Cardiac fibroblast (primary cell): ENCODE results near the gene NR6A1.
A peak's percentile ranks its signal among the peaks of the same experiment; 100 is the strongest.
"Not testable (repeated sequence)": the region's sequence is repeated elsewhere in the genome, so short reads cannot be mapped to it uniquely, and the experiment has no call there.

Experiments used
- DNase-seq, 2 donors: peaks; one replicate each; pipeline versions ENCODE4 v3.0.0 to v3.0.0-alpha.2; 2010; ENCODE audit warnings: low read depth in 2 of 2
- H3K4me3 ChIP-seq, 2 donors: replicated peaks in 1 of 2; 1 replicate in 1 of 2; 2 replicates in 1 of 2; pipeline ENCODE4 v1.5.1; 2011; ENCODE audit warnings: low read depth in 2 of 2, low read length in 2 of 2, mild to moderate bottlenecking in 2 of 2, moderate library complexity in 1 of 2
- TF ChIP-seq, protein P1 (sequence below): IDR thresholded peaks from one replicate; pipeline ENCODE4 v1.5.1; 2011; ENCODE audit warnings: low read depth, mild to moderate bottlenecking, low read length, inconsistent platforms

NR6A1 gene

DNA sequence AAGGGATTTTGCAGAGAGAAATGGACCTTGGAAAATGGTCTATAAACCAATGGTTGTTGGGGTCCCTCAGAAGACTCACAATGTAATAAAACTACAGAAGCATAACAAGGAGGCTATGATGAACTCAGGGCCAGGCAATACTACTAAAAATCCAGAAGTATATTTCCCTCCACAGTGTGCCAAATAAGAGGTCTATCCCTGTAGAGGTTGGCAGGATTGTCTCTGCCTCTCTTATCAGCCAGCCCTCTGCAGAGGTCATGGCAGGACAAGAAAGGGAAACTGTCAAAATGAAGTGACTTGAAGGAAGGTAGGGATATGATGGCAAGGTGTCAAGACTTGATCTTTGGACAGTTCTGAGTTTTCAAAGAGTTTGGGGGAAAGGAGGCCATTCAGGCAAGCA, 148.2 kb downstream of the NR6A1 start:
- TF ChIP-seq, protein P1, sequence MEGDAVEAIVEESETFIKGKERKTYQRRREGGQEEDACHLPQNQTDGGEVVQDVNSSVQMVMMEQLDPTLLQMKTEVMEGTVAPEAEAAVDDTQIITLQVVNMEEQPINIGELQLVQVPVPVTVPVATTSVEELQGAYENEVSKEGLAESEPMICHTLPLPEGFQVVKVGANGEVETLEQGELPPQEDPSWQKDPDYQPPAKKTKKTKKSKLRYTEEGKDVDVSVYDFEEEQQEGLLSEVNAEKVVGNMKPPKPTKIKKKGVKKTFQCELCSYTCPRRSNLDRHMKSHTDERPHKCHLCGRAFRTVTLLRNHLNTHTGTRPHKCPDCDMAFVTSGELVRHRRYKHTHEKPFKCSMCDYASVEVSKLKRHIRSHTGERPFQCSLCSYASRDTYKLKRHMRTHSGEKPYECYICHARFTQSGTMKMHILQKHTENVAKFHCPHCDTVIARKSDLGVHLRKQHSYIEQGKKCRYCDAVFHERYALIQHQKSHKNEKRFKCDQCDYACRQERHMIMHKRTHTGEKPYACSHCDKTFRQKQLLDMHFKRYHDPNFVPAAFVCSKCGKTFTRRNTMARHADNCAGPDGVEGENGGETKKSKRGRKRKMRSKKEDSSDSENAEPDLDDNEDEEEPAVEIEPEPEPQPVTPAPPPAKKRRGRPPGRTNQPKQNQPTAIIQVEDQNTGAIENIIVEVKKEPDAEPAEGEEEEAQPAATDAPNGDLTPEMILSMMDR: no peak
- DNase-seq: no peak
- H3K4me3 ChIP-seq: no peak overlapping the region

DNA sequence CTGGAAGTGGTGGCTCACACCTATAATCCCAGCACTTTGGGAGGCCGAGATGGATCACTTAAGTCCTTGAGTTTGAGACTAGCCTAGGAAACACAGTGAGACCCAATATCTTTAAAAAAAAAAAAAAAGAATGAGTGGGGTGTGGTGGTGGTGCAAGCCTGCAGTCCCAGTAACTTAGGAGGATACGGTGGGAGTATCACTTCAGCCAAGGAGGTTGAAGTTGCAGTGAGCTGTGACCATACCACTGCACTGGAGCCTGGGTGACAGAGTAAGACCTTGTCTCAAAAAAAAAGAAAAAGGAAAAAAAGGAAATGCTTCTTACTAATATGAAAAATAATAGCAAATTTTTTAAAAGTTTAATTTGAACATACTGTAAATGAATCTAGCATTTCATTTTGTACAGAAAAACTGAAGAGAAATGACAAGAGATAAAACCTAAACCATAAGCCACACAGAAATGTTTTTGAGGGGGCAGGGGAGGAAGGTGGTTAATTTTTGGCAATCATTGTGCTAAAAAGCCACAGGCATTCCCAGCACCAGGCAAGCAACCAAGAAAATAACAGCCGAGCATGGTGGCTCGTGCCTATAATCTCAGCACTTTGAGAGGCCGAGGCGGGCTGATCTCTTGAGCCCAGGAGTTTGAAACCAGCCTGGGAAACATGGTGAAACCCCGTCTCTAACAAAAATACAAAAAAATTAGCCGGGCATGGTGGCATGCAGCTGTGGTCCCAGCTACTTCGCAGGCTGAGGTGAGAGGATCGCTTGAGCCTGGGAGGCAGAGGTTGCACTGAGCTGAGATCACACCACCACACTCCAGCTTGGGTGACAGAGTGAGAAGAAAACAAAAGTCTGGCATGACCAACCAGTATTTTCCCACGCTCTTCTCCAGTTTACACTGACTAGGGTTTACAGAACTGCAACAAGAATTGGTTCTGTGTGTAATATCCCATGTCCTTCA, 149.5 kb downstream of the NR6A1 start:
- TF ChIP-seq, protein P1: no peak
- no peak overlapping the region for H3K4me3 ChIP-seq
- peak; percentile 34 to 70 for DNase-seq

DNA sequence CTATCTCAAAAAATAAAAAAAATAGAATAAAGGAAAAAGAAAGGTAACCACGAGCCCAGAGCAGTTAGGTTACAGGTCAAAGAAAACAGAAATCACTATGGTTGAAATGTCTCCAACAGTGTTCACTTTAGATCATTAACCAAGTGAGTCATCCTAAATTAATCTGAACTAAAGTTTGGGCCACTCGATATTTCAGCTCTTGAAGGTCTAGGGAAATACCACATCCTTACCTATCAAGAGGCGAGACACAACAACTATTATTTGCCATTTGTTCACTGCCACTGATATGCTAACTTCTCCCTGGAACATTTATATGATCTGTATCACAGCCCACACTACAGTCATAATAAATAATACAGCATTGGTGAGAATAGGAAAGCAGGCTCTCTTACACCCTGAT, 152.6 kb downstream of the NR6A1 start:
- TF ChIP-seq, protein P1: no peak
- no peak for DNase-seq
- no peak overlapping the region for H3K4me3 ChIP-seq

DNA sequence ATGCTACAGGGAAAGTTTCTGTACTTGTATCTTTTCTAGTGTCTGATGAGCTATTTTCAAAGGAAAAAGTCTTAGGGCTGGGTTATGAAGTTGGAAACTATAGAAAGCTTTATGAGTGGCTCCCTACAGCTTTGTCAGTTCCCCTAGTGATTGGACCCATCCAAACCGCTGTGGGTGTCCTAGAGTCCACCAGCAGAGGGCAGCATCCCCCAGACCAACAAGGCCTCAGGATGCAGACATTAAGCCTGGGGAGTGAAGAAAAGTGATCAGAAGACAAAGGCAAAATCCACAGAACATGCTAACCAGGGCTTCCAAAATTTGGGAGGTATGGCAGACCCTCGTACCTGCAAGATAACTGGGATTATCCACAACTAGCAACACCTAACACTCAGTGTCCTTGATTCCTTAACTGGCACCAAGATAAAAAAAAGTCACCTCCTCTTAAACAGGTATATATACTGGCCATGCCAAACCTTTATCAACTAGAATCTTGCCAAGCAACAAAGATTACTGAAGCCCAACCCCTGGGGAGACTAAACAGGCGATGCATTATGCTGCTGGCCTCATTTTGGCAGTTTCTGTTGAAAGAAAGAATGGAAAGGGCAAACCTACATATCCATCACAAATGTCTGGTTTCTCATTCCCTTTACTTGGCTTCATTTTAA, 153.5 kb downstream of the NR6A1 start:
- H3K4me3 ChIP-seq: no peak overlapping the region
- TF ChIP-seq, protein P1: peak; percentile 90
- DNase-seq: peak; percentile 84 to 85

DNA sequence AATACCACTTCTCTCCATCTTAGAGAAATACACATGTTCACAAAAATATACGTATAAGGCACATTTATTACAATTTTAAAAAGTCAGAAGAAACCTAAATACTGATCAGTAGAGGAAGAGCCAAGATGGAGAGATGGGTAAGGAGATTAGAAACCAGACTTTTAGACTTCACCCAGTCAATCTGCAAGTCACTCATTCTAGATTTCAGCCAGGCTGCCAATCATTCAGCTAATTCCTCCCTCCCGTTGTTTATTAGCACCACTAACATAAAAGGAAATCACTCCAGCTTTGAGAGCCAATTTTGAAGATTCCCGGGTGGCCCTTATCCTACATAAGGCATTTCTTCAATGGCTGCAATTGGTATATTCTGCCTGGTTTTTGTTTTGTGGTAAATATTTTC, 154.2 kb downstream of the NR6A1 start:
- DNase-seq: no peak
- H3K4me3 ChIP-seq: no peak overlapping the region
- TF ChIP-seq, protein P1: no peak

DNA sequence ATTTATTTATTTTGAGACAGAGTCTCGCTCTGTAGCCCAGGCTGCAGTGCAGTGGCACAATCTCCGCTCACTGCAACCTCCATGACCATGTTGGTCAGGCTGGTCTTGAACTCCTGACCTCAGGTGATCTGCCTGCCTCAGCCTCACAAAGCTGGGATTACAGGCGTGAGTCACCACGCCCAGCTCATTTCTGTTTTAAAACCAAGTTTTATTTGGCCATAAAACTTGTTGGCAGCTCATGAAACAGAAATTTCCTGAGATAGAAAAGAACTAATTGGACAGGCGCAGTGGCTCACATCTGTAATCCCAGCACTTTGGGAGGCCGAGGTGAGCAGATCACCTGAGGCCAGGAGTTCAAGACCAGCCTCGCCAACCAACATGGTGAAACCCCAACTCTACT, 155.3 kb downstream of the NR6A1 start:
- not testable (repeated sequence) for H3K4me3 ChIP-seq, DNase-seq

DNA sequence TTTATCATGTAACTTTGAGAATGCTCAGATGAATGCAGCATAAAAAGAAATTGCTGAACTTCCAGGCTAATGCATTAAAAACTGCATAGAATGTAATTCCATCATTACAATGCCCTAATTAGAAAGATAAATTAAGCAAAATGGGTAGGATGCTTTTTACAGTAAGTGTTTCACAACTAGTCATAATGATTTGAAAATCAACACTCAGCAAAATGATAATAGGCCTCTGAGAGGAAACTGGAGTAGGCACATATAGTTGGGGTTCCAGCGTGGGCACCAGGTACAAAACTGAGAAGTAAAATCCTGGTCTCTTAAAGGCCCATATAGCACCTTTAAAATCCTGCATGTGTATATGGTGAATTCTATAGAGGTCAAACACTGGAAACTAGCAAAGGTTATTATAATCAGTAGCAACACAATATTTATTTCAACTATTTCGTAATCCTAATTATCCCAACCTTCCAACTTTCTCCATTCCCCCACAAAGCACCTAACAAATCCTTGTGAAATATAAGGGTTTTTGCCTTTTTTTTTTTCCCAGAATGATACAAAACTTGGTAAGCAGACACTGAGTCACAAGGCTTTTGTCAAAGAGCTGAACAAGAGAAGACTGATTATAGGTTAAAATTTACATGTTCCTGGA, 155.9 kb downstream of the NR6A1 start:
- H3K4me3 ChIP-seq: no peak overlapping the region
- TF ChIP-seq, protein P1: no peak
- DNase-seq: no peak
